Measurements from ENCODE around the gene USP44.
"Not testable (repeated sequence)": the region's sequence is repeated elsewhere in the genome, so short reads cannot be mapped to it uniquely, and the experiment has no call there.

The USP44 gene

GRCh38 chr12:95551305-95551704, at the start of gene USP44:
Gene USP44 (minus strand): TSS chr12:95551476. CDS start chr12:95534256, 17,220 bp downstream.
- no peak for DNase-seq

GRCh38 chr12:95600567-95600966, 49.3 kb upstream of the USP44 start:
- DNase-seq: no peak

- no peak for DNase-seq
Measured at GRCh38 chr12:95599880-95600279, 48.6 kb upstream of the USP44 start.

GRCh38 chr12:95594136-95594535, 42.9 kb upstream of the USP44 start:
- no peak for DNase-seq

- DNase-seq: no peak
Measured at GRCh38 chr12:95593266-95593871, 42.1 kb upstream of the USP44 start.

GRCh38 chr12:95591731-95592130, 40.5 kb upstream of the USP44 start:
- no peak for DNase-seq

- no peak for DNase-seq
Measured at GRCh38 chr12:95590775-95591174, 39.5 kb upstream of the USP44 start.

- DNase-seq: no peak
Measured at GRCh38 chr12:95583933-95584332, 32.7 kb upstream of the USP44 start.

GRCh38 chr12:95582230-95583058, 31.2 kb upstream of the USP44 start:
- DNase-seq: no peak

- no peak for DNase-seq
Measured at GRCh38 chr12:95577820-95578219, 26.5 kb upstream of the USP44 start.

- no peak for DNase-seq
Measured at GRCh38 chr12:95574799-95575452, 23.6 kb upstream of the USP44 start.

- DNase-seq: no peak
Measured at GRCh38 chr12:95573951-95574576, 22.8 kb upstream of the USP44 start.

- no peak for DNase-seq
Measured at GRCh38 chr12:95571369-95571768, 20.1 kb upstream of the USP44 start.

- not testable (repeated sequence) for DNase-seq
Measured at GRCh38 chr12:95568045-95568444, 16.8 kb upstream of the USP44 start.

- DNase-seq: no peak
Measured at GRCh38 chr12:95557625-95558024, 6.3 kb upstream of the USP44 start.

GRCh38 chr12:95554532-95555071, 3.3 kb upstream of the USP44 start:
- DNase-seq: no peak

GRCh38 chr12:95553197-95553943, 2.1 kb upstream of the USP44 start:
- no peak for DNase-seq

- no peak for DNase-seq
Measured at GRCh38 chr12:95551913-95552516, 739 bp upstream of the USP44 start.

- no peak for DNase-seq
Measured at GRCh38 chr12:95549392-95550084, 1.7 kb downstream of the USP44 start.

GRCh38 chr12:95548539-95549391, 2.5 kb downstream of the USP44 start:
- DNase-seq: peak; percentile 46 to 56

All from stimulated activated CD4-positive, alpha-beta T cell treated with anti-CD3 and anti-CD28 coated beads, Interleukin-2, amount 100 ng/mL, for 48 hours (primary cell).